PC-9 (cell line): Measurements from ENCODE around the gene ACACA. TPM values are rescaled to one million over a fixed set of nuclear protein-coding genes. Genes with fewer than 3 reads are reported as not detected.

Experiments
- BruUV-seq: library from RNA; stranded (reverse); fragments of 400-500 nt; replicated peaks from 2 replicates; lab custom pipeline; 2021; lab: Mats Ljungman, UMichigan
- CTCF ChIA-PET: fragments of 300-600 bp; sonication (Branson Sonifier 250); formaldehyde crosslinking; loops from one replicate; lab custom pipeline; 2022; ENCODE audit warnings: antibody characterized with exemption; lab: Charles Lee
- POLR2A ChIA-PET: fragments of 300-600 bp; sonication (Branson Sonifier 250); formaldehyde crosslinking; loops from one replicate; lab custom pipeline; 2022; ENCODE audit warnings: antibody characterized with exemption; ENCODE audit not compliant: unreplicated experiment; lab: Charles Lee
- DNase-seq, 2 experiments: peaks; one replicate each; pipeline versions ENCODE4 v3.0.0 to v3.0.0-alpha.2; 2015 to 2022; ENCODE audit warnings: mixed read lengths in 1 of 2
- H2AFZ ChIP-seq: fragments of 200-600 bp; sonication (generic); 2 replicates; pipeline ENCODE4 v1.8.1; 2017; ENCODE audit warnings: antibody characterized with exemption
- H3F3A ChIP-seq: fragments of 200-600 bp; sonication (generic); 2 replicates; pipeline ENCODE4 v1.8.1; 2017; ENCODE audit warnings: antibody characterized with exemption, mild to moderate bottlenecking, low read depth; ENCODE audit not compliant: insufficient read depth
- H3K27ac ChIP-seq: fragments of 200-600 bp; sonication (generic); 2 replicates; pipeline ENCODE4 v1.6.1; 2016; ENCODE audit warnings: mixed run types
- H3K27me3 ChIP-seq: fragments of 200-600 bp; sonication (generic); 2 replicates; pipeline ENCODE4 v1.6.1; 2016; ENCODE audit warnings: low read depth, mixed run types; ENCODE audit not compliant: insufficient read depth
- H3K36me3 ChIP-seq: fragments of 200-600 bp; sonication (generic); 2 replicates; pipeline ENCODE4 v1.6.1; 2016; ENCODE audit warnings: low read depth, mixed run types
- H3K4me1 ChIP-seq: fragments of 200-600 bp; sonication (generic); replicated peaks from 2 replicates; pipeline ENCODE4 v1.6.1; 2016; ENCODE audit warnings: mixed run types; ENCODE audit not compliant: insufficient read depth
- H3K4me2 ChIP-seq: fragments of 200-600 bp; sonication (generic); 2 replicates; pipeline ENCODE4 v1.6.1; 2017; ENCODE audit warnings: mixed run types
- H3K4me3 ChIP-seq: fragments of 200-600 bp; sonication (generic); 2 replicates; pipeline ENCODE4 v1.6.1; 2016; ENCODE audit warnings: mixed run types
- H3K79me2 ChIP-seq: fragments of 200-600 bp; sonication (generic); 2 replicates; pipeline ENCODE4 v1.6.1; 2017; ENCODE audit warnings: low read depth, mixed run types
- H3K9me2 ChIP-seq: fragments of 200-600 bp; sonication (generic); 2 replicates; pipeline ENCODE4 v1.8.1; 2017; ENCODE audit warnings: mild to moderate bottlenecking; ENCODE audit not compliant: insufficient read depth
- H3K9me3 ChIP-seq: fragments of 200-600 bp; sonication (generic); 2 replicates; pipeline ENCODE4 v1.8.1; 2016; ENCODE audit warnings: low read depth; ENCODE audit not compliant: insufficient read depth
- H4K20me1 ChIP-seq: fragments of 200-600 bp; sonication (generic); 2 replicates; pipeline ENCODE4 v1.8.1; 2017; ENCODE audit not compliant: insufficient read depth
- CTCF ChIP-seq: fragments of 200-600 bp; sonication (generic); conservative IDR thresholded peaks from 2 replicates; pipeline ENCODE4 v1.6.1; 2017; ENCODE audit warnings: mixed run types, antibody characterized with exemption, mild to moderate bottlenecking, moderate library complexity
- EZH2 ChIP-seq: fragments of 200-600 bp; sonication (generic); IDR thresholded peaks from 2 replicates; pipeline ENCODE4 v1.8.0; 2017; ENCODE audit warnings: antibody characterized with exemption, low read depth
- intact Hi-C: fragments of 100-400 bp; cut with micrococcal nuclease; formaldehyde crosslinking; loops from one replicate; pipeline ENCODE4 v1.10.0; 2022; ENCODE audit not compliant: unreplicated experiment
- total RNA-seq: library from RNA; stranded (reverse); gene quantifications from 2 replicates; pipeline ENCODE4 v1.2.3, GENCODE V29; 2021

Gene ACACA
- total RNA-seq, 1 experiment from 2014 or later = 185 TPM

- intact Hi-C loops = no loop called here
- no peaks in the 10 kb centered on the region for H3K9me2 ChIP-seq
- H3K4me1 ChIP-seq = peaks cover 4% of the 10 kb centered on the region
- H4K20me1 ChIP-seq = peaks cover 10% of the 10 kb centered on the region; the same call in 1 of the 2 replicates
- peaks cover 25% of the 10 kb centered on the region for H3F3A ChIP-seq
- no peak overlapping the region for H2AFZ ChIP-seq
- POLR2A ChIA-PET = no interaction called here
- H3K27ac ChIP-seq = no peak overlapping the region; the same call in 1 of the 2 replicates
- no peaks in the 10 kb centered on the region for H3K9me3 ChIP-seq
- peaks cover 35% of the 10 kb centered on the region for H3K36me3 ChIP-seq
- BruUV-seq = no TSS peak
- no peak overlapping the region for H3K4me2 ChIP-seq
- H3K27me3 ChIP-seq = no peaks in the 10 kb centered on the region
- H3K4me3 ChIP-seq = no peak overlapping the region
- DNase-seq = no peak
- peaks cover 44% of the 10 kb centered on the region for H3K79me2 ChIP-seq
- TF ChIP-seq EZH2 = no peak
- no peak for TF ChIP-seq CTCF
- CTCF ChIA-PET = no interaction called here
These were observed 122.4 kb downstream of the ACACA start for GRCh38 chr17:37284191-37284590.

- H3F3A ChIP-seq = peaks cover 30% of the 10 kb centered on the region
- H4K20me1 ChIP-seq = peaks cover 10% of the 10 kb centered on the region; the same call in 1 of the 2 replicates
- no peak overlapping the region; the same call in 1 of the 2 replicates for H3K27ac ChIP-seq
- H3K27me3 ChIP-seq = no peaks in the 10 kb centered on the region
- no peak overlapping the region for H3K4me2 ChIP-seq
- no peak for DNase-seq
- H3K9me2 ChIP-seq = no peaks in the 10 kb centered on the region
- H3K79me2 ChIP-seq = peaks cover 37% of the 10 kb centered on the region
- peaks cover 35% of the 10 kb centered on the region for H3K36me3 ChIP-seq
- intact Hi-C loops = no loop called here
- CTCF ChIA-PET = no interaction called here
- no peak for TF ChIP-seq CTCF
- TF ChIP-seq EZH2 = no peak
- H3K4me1 ChIP-seq = peaks cover 11% of the 10 kb centered on the region
- H2AFZ ChIP-seq = no peak overlapping the region
- no peaks in the 10 kb centered on the region for H3K9me3 ChIP-seq
- POLR2A ChIA-PET = no interaction called here
- no peak overlapping the region for H3K4me3 ChIP-seq
- BruUV-seq = no TSS peak
These were observed 123.1 kb downstream of the ACACA start for GRCh38 chr17:37283414-37283961.

- TF ChIP-seq EZH2 (no peak), CTCF (no peak)
- peaks cover 38% of the 10 kb centered on the region for H3K4me1 ChIP-seq
- peaks cover 41% of the 10 kb centered on the region for H3K36me3 ChIP-seq
- no TSS peak for BruUV-seq
- H3K79me2 ChIP-seq = peaks cover 26% of the 10 kb centered on the region
- POLR2A ChIA-PET = no interaction called here
- no peak overlapping the region for H3K4me3 ChIP-seq
- no peaks in the 10 kb centered on the region for H3K27me3 ChIP-seq
- H3F3A ChIP-seq = peaks cover 48% of the 10 kb centered on the region
- CTCF ChIA-PET = no interaction called here
- no peaks in the 10 kb centered on the region for H3K9me2 ChIP-seq
- no peak for DNase-seq
- H3K9me3 ChIP-seq = no peaks in the 10 kb centered on the region
- H3K4me2 ChIP-seq = no peak overlapping the region
- no peak overlapping the region for H3K27ac ChIP-seq
- intact Hi-C loops = no loop called here
- no peaks in the 10 kb centered on the region; the same call in 1 of the 2 replicates for H4K20me1 ChIP-seq
- no peak overlapping the region for H2AFZ ChIP-seq
These were observed 125.8 kb downstream of the ACACA start for GRCh38 chr17:37280841-37281240.
